OCI-LY7 (cell line): Measurements from ENCODE around the gene ACSS1. TPM values are rescaled to one million over a fixed set of nuclear protein-coding genes. Genes with fewer than 3 reads are reported as not detected.

ENCODE experiments used
- BruUV-seq: library from RNA; stranded (reverse); fragments of 400-500 nt; replicated peaks from 2 replicates; lab custom pipeline; 2021; lab: Mats Ljungman, UMichigan
- CTCF ChIA-PET: fragments of 300-600 bp; sonication (Branson Sonifier 250); formaldehyde crosslinking; loops from one replicate; lab custom pipeline; 2022; ENCODE audit warnings: antibody characterized with exemption; ENCODE audit not compliant: unreplicated experiment; lab: Charles Lee
- POLR2A ChIA-PET: fragments of 300-600 bp; sonication (Branson Sonifier 250); formaldehyde crosslinking; loops from one replicate; lab custom pipeline; 2022; ENCODE audit warnings: antibody characterized with exemption; lab: Charles Lee
- DNase-seq: peaks from one replicate; pipeline ENCODE4 v3.0.0-alpha.2; 2015; ENCODE audit warnings: low spot score
- H2AFZ ChIP-seq: fragments of 200-600 bp; sonication (generic), shearing (Covaris generic); 2 replicates; pipeline ENCODE4 v1.6.1; 2014; ENCODE audit warnings: mild to moderate bottlenecking, antibody characterized with exemption, low read length, moderate library complexity
- H3K27ac ChIP-seq: fragments of 200-600 bp; sonication (generic); 2 replicates; pipeline ENCODE4 v1.5.1; 2014; ENCODE audit warnings: mixed run types, low read depth, mild to moderate bottlenecking, moderate library complexity, low read length, inconsistent platforms; ENCODE audit not compliant: poor library complexity, severe bottlenecking
- H3K36me3 ChIP-seq: fragments of 200-600 bp; sonication (generic); 2 replicates; pipeline ENCODE4 v1.6.1; 2014; ENCODE audit warnings: mild to moderate bottlenecking, antibody characterized with exemption, low read length, moderate library complexity, mixed read lengths; ENCODE audit not compliant: insufficient read depth
- H3K4me1 ChIP-seq: fragments of 200-600 bp; sonication (generic); 2 replicates; pipeline ENCODE4 v1.5.1; 2014; ENCODE audit warnings: mild to moderate bottlenecking, low read length; ENCODE audit not compliant: insufficient read depth, poor library complexity, severe bottlenecking
- H3K4me2 ChIP-seq: fragments of 200-600 bp; sonication (generic); 2 replicates; pipeline ENCODE4 v1.6.1; 2014; ENCODE audit warnings: mild to moderate bottlenecking, low read length
- H3K4me3 ChIP-seq: fragments of 200-600 bp; sonication (generic); 2 replicates; pipeline ENCODE4 v1.5.1; 2014; ENCODE audit warnings: mild to moderate bottlenecking, low read depth, low read length; ENCODE audit not compliant: poor library complexity, severe bottlenecking
- H3K79me2 ChIP-seq: fragments of 200-600 bp; sonication (generic); 2 replicates; pipeline ENCODE4 v1.6.1; 2016; ENCODE audit warnings: low read depth, mild to moderate bottlenecking, low read length, moderate library complexity, mixed read lengths; ENCODE audit not compliant: insufficient read depth
- H3K9me2 ChIP-seq: fragments of 200-600 bp; sonication (generic); 2 replicates; pipeline ENCODE4 v1.6.1; 2016; ENCODE audit warnings: mild to moderate bottlenecking, low read length, mixed read lengths; ENCODE audit not compliant: insufficient read depth
- H3K9me3 ChIP-seq: fragments of 200-600 bp; sonication (generic); 2 replicates; pipeline ENCODE4 v1.6.1; 2014; ENCODE audit warnings: mild to moderate bottlenecking, mixed run types, low read length, mixed read lengths
- H4K20me1 ChIP-seq: fragments of 200-600 bp; sonication (generic); 2 replicates; pipeline ENCODE4 v1.6.1; 2014; ENCODE audit warnings: mild to moderate bottlenecking, antibody characterized with exemption, low read length, moderate library complexity, mixed read lengths; ENCODE audit not compliant: insufficient read depth
- CTCF ChIP-seq: fragments of 200-600 bp; sonication (generic); conservative IDR thresholded peaks from 2 replicates; pipeline ENCODE4 v1.5.1; 2014; ENCODE audit warnings: mild to moderate bottlenecking, antibody characterized with exemption, low read length, moderate library complexity, mixed read lengths
- EZH2phosphoT487 ChIP-seq: fragments of 200-600 bp; sonication (generic); IDR thresholded peaks from 2 replicates; pipeline ENCODE4 v1.6.1; 2018; ENCODE audit warnings: low read depth, borderline replicate concordance, mild to moderate bottlenecking, mixed run types, antibody characterized with exemption, low read length, moderate library complexity, mixed read lengths
- intact Hi-C: fragments of 100-400 bp; cut with micrococcal nuclease; formaldehyde crosslinking; loops from one replicate; pipeline ENCODE4 v1.10.0; 2022; ENCODE audit not compliant: unreplicated experiment
- total RNA-seq, 2 experiments: library from RNA; depleted of rRNA in 1 of 2; stranded (reverse); fragments of >200 nt in 1 of 2; shearing (Covaris generic) in 1 of 2; gene quantifications; 2 replicates each; pipeline ENCODE4 v1.2.3, GENCODE V29; 2014 to 2022

Gene ACSS1
- total RNA-seq, 2 experiments from 2014 or later: 0.35 to 0.40 TPM

DNA sequence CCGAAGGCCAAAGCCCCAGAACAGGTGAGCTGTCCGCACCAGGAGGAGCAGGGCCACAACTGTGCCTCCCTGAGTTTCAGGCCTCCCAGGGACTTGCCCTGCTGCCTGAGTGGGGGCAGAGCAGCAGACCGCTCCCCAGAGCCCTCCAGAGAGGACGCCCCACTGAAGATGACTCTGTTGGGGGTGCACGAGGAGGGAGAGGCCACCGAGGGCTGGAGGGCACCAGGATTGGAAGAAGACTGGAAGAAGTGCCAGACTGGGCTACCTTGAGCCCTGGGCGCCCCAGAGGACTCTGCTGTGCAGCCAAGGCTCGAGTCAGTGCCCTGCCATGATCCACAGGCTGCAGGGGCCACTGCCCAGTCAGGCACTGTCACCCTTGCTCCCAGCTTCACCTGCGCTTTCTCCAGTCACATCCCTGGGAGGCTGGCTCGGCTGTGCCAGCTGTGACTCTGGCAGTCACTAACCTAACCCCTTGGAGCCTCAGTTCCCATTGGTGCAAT lies 97.6 kb downstream of the ACSS1 start:
- Histone ChIP-seq H3K9me3 (no peaks in the 10 kb centered on the region), H3K4me3 (no peak overlapping the region), H3K36me3 (peaks cover 20% of the 10 kb centered on the region; the same call in 1 of the 2 replicates), H3K9me2 (no peaks in the 10 kb centered on the region), H3K4me1 (peaks cover 3% of the 10 kb centered on the region), H3K4me2 (no peak overlapping the region), H3K79me2 (no peaks in the 10 kb centered on the region), H2AFZ (no peak overlapping the region), H4K20me1 (no peaks in the 10 kb centered on the region), H3K27ac (no peak overlapping the region)
- DNase-seq: no peak
- intact Hi-C loops: no loop called here
- CTCF ChIA-PET: no interaction called here
- POLR2A ChIA-PET: no interaction called here
- BruUV-seq: no TSS peak
- no peak for TF ChIP-seq EZH2phosphoT487
- no peak for TF ChIP-seq CTCF

DNA sequence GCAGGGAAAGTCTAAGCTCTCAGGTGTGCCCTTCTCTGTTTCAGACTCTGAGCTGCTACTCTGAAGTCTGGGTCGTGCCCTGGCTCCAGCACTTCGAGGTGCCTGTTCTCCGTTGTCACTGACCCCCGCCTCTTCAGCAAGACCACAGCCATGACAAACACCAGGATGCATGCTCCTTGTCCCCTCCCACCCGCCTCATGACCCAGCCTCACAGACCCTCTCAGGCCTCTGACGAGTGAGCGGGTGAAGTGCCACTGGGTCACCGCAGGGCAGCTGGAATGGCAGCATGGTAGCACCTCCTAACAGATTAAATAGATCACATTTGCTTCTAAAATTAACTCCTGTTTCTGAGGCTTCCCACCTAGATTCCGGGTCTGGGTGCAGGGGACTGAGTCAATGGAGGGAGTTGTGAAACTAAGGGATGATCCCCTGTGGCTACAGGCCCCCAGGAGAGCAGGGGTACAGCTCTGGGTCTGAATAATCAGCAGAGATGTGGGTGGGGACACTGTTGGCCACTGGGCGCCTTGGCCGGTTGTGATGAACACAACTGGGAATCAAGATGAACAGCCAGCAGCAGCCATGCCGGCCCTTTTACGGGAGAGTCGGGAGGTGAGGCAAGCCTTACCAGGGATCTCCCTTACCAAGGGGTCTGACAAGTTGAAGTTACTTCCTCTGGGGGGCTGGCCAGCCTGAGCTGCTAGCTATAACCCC lies 98.2 kb downstream of the ACSS1 start:
- no peak for TF ChIP-seq CTCF
- no peak for TF ChIP-seq EZH2phosphoT487
- intact Hi-C loops: no loop called here
- H3K9me2 ChIP-seq: no peaks in the 10 kb centered on the region
- peaks cover 9% of the 10 kb centered on the region for H3K4me1 ChIP-seq
- no peaks in the 10 kb centered on the region for H4K20me1 ChIP-seq
- no peak overlapping the region for H3K4me3 ChIP-seq
- H3K79me2 ChIP-seq: no peaks in the 10 kb centered on the region
- H3K27ac ChIP-seq: no peak overlapping the region
- H3K4me2 ChIP-seq: no peak overlapping the region
- H3K36me3 ChIP-seq: peaks cover 20% of the 10 kb centered on the region; the same call in 1 of the 2 replicates
- no peak overlapping the region for H2AFZ ChIP-seq
- CTCF ChIA-PET: no interaction called here
- POLR2A ChIA-PET: no interaction called here
- H3K9me3 ChIP-seq: no peaks in the 10 kb centered on the region
- BruUV-seq: no TSS peak
- DNase-seq: no peak
